HG02885 (cell line): Measurements from ENCODE around the gene PDXK.

Experiments
- ATAC-seq: cut with Tn5 transposase; IDR thresholded peaks from one replicate; pipeline ENCODE4 v1.9.1; 2021; ENCODE audit warnings: mild to moderate bottlenecking; ENCODE audit not compliant: unreplicated experiment, poor library complexity

The PDXK gene

GRCh38 chr21:43799301-43799840 is 80.4 kb downstream of the PDXK start:
- ATAC-seq = no peak

DNA sequence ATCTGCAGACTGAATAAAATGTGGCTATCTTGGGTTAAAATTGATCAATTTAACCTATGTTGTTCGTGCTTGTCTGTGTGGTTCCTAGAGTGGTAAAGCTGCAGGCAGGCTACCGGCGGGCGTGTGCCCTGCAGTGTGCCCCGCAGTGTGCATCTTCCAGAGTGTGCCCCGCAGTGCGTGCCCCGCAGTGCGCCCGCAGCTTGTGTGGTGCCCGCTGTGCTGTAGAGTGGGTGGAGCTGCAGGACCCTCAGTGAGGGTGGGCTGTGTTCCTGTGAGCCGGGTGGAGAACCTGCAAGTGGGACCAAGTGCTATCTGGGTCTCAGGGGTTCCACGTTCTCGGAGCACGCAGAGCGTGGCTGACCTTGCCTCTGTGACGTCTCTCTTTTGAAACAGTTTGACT is 81.2 kb downstream of the PDXK start:
- no peak for ATAC-seq

GRCh38 chr21:43800566-43800965 is 81.6 kb downstream of the PDXK start:
- no peak for ATAC-seq

DNA sequence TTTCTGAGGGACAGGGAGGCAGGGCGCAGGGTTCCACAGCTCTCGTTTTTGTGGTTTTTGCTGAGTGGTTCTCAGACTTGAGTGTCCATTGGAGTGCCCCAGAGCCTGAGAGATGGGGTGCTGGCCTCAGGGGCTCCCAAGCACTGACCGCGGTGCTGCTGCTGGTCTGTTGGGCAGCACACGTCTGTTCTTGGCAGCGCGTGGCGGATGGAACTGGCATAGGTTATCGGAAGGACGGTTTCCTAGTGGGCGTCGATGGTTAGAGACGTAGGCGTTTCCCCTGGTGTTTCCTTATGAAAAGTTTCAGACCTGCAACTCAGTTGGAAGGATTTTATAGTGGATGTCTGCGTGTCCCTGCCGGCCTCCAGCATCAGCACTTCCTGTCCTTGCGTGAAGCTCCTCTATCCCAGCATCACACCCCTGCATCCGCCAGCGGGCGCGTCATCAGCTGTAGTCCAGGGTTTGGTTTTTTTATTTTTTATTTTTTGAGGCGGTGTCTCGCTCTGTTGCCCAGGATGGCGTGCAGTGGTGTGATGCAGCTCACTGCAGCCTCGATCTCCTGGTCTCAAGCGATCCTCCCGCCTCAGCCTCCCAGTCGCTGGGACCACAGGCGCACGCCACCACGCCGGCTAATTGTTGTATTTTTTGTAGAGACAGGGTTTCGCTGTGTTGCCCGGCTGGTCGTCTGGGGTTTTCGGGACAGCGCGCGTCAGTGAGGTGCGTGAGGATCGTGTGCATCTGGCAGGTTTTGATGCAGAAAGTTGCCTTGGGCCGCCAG is 82.3 kb downstream of the PDXK start:
- no peak for ATAC-seq

DNA sequence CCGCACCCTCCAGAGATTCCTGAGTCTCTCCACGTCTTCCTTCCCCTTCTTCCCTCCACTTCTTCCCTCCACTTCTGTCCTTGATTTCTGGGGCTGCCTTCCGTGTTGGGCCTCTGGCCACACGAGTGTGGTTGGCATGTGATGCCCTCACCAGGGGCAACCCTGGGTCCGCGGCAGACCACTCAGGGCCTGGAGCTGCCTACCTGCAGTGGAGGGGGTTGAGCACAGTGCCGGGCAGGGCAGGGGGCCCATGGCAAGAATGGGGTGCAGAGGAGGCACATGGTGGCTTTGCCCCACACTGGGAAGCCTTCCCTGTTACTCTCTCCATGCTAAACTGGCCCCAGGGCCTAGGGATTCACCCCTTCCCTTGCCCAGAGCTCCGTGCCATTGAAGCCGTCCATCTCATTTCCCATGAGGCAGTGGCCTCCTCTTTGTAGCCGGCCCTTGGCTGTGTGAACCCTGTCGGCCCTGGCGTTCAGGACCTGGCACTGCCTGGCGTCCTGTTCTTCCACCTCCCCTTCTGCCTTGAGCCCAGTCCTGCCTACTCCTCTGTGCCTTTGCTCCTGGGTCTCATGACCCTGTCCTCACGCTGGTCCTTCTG is 83.9 kb downstream of the PDXK start:
- ATAC-seq = no peak

GRCh38 chr21:43803558-43804300 is 84.8 kb downstream of the PDXK start:
- no peak for ATAC-seq

GRCh38 chr21:43805275-43805800 is 86.4 kb downstream of the PDXK start:
- peak; percentile 82 for ATAC-seq

GRCh38 chr21:43806017-43806710 is 87.2 kb downstream of the PDXK start:
- no peak for ATAC-seq

DNA sequence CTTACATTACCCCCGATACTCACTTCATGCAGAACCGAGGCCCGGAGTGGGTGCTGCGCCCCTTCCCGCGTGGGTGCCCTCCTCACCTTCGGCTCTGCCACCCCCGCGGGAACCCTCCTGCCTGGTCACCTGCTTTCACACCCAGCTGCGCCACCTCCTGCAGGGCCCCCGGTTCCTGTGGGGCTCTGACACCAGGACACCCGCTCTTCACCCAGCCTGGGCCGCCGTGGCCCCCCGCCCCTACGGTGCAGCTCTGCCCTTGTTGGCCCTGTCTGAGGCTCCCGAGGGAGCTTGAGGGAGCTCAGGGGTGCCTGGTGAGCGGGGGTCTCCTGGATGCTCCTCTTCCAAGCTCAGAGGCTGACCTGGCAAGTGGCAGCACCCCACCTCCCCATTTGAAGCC is 89.4 kb downstream of the PDXK start:
- no peak for ATAC-seq

DNA sequence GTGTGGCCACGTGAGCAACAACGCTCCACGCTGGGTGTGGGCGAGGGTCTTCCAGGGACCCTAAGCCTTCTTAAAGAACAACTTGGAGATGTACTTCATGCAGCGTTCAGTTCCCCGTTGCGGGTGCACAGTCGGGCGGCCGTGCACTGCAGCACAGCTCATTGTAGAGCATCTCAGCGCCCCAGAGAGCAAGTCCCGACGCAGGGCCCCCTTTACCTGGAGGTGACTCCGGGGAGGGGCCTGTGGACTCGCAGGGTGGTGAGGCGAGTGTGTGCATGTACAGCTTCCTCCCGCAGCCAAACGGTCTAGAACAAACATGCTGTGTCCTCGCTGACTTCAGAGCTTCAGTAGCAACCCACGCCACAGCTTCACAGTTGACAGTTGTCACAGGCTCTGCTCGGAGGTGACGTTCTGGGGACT is 89.9 kb downstream of the PDXK start:
- ATAC-seq = no peak

DNA sequence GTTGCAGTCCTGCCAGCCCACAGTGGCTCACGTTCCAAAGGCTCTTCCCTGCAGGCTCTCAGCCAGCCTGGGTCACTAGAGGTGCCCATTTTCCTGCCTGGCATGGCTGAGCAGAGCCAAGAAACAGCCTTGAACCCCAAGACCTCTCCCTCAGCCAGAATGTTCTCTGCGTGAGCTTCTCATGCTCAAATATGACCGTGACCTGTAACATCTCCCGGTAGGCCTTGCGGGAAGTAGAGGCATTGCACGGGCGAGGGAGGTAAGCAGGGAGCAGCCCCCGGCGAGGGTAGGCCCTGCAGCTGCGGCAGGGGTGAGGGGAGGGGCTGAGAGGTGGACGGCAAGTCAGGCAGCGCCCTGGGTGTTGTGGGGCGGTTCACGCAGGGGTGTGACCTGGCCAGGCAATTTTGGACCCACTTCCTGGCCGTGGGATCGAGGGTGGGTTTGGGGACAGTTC is 90.4 kb downstream of the PDXK start:
- no peak for ATAC-seq

GRCh38 chr21:43809853-43810504 is 91.0 kb downstream of the PDXK start:
- no peak for ATAC-seq

DNA sequence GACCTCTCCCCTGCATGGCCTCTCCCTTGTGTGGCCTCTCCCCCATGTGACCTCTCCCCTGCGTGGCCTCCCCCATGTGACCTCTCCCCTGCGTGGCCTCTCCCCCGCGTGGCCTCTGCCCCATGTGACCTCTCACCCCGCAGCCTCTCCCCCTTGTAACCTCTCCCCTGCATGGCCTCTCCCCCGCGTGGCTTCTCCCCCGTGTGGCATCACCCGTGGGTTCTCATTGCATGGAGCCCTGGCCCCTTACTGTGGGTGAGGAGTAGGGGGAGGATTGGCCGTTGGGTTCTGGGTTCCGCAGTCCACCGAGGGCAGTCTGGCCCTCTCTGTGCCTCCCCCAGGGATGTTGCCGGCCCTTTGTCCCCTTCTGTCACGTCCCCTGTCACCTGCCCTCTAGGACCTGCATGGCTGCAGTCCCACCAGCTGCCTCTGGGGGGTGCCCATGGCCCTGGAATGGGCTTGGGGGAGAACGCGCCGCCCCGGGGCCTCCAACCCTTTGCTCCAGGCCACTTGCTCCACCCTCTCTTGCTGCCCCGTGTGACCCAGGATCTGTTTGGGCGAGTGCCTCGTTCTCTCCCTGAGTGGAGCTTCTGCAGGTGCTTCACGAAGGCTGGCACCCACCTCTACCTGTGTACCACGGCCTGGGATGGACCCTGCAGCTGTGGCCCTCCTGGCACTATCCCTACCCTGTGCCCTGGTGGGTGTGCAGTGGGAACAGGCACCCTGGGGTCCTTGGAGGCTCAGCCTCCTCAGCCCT is 91.8 kb downstream of the PDXK start:
- peak; percentile 74 for ATAC-seq

DNA sequence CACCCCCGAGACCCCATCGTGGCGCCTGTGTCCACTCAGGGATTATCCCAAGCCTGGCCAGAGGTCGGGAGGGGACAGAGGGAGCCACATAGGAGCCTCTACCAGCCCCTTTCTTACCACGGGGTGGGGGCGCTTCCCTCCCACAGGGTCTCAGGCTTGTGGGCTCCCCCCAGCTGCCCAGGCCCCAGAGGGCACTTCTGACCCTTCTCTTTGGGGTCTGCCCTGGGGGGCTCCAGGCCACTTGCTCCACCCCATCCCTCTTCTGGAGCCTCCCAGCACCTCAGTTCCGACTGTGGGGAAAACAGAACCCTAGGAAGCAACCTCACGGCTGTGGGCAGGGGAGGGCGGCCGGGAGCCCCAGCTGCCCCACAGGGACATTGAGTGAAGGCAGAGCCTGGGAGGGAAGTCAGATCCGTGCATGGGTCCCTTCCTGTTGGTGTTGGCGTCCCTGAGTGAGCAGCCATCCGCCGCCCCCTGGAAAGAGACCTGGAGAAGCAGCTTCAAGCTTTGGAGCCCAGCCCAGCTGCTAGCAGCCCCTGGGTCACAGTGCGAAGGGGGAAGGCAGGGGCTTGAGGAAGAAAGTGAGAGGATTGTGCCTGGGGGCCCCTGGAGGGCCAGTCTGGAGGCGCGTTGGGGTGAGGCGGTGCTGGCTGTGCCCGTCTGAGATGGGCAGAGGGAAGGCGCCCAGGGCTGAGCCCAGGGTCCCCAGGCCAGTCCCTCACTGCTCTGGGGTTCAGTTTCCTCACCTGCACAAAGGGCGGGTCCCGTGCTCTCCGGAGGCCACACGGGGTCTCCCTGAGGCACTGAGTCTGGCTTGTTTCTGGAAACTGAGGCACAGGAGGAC is 92.6 kb downstream of the PDXK start:
- ATAC-seq = no peak
